HG03135 (cell line): ENCODE data around the gene ASB3.
"Not testable (repeated sequence)": the region's sequence is repeated elsewhere in the genome, so short reads cannot be mapped to it uniquely, and the experiment has no call there.

Source experiments
- ATAC-seq: cut with Tn5 transposase; IDR thresholded peaks from one replicate; pipeline ENCODE4 v1.9.1; 2021; ENCODE audit warnings: mild to moderate bottlenecking, moderate library complexity; ENCODE audit not compliant: unreplicated experiment

ASB3 gene

DNA sequence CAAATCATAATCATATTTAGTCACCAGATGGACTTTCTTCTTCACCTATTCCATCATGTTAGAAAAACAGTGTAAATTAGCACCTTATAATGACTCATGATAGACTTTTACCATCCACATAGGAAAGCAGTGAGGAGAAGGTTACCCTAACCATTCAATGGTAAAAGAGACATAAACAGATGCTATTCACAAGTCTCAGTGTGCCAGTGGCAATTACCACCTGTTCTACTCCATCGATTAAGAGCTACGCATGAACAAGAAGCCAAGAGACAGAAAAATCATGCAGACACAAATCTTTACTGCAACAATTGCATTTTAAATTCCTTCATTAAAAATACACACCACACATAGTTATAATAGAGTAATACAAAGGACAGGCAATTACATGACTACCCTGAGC is 125.9 kb downstream of the ASB3 start:
- no peak for ATAC-seq

DNA sequence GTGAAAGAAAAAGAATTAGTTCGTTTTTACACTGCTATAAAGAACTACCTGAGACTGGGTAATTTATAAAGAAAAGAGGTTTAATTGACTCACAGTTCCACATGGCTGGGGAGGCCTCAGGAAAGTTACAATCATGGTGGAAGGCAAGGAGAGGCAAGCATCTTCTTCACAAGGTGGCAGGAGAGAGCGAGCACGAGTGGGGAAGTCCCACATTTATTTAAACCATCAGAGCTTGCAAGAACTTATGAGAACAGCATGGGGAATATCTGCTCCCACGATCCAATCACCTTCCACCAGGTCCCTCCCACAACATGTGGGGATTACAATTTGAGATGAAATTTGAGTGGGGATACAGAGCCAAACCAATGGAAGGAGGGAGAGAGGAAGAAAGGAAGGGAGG is 128.3 kb downstream of the ASB3 start:
- ATAC-seq = not testable (repeated sequence)

DNA sequence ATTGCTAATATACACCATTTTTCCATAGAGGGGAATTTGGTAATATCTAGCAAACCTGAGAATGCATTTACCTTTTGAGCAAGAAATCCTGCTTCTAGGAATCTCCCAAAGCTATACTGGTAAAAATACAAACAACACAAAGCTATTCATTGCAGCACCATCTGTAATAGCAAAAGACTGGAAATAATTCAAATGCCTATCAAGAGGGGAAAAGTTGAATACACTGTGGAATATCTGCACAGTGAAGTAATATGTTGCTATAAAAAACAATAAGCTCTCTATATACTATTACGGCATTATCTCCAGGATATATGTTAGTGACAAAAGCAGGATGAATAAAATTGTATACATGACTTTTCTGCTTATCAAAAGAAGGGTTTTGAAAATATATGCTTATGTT is 131.5 kb downstream of the ASB3 start:
- ATAC-seq = no peak

DNA sequence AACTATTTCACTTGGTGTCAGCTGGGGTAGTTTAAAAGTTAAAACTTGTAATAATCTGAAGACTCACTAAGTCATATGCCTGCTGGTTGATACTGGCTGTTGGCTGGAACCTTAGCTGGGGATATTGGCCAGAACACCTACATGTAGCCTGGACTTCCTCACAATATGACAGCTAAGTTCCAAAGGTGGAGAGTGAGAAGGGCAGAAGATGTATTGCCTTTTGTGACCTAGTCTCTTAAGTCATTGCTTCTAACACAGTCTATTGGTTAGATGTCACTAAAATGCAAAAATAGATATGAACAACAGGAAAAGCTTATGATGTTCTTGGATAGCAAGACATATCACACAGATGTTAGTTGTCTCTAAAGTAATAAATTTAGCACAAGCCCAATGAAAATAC is 132.4 kb downstream of the ASB3 start:
- ATAC-seq = no peak

DNA sequence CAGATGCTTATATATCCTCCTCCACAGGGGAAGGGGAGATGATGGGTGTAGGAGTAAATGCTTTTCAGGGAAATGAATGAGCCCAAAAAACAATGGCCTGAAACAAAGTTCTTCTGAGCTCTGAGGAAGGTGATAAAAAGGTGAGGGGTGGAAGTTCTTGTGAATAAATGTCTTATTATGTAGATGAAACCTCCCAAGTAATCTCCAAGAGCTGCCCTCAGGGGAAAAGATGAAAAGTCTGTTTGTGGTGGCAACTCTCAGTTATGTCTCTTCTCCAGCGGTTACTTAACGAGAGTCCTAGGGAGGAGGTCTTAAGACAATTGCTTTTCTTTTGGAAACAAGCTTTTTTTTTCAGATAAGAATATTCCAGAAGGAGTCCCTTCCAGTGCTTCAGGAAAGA is 134.6 kb downstream of the ASB3 start:
- ATAC-seq = no peak

DNA sequence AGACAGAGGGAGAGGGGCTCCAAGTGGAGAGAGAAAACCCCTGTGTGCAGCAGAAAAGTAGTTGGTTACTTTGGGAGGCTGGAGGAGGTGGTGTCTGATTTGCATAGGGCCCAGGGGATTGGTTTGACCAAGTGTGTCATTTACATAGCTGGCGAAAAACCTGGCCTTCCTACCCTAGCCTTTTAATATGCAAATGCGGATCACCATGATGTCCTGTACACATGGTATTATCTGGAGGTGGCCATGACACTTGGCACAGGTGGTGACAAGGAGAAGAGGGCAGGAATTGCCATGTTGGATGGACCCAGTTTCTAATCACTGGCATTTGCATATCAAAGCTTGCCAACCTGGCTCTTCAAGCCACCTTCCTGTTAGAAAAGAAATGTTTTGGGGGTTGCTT is 140.0 kb downstream of the ASB3 start:
- ATAC-seq = no peak

DNA sequence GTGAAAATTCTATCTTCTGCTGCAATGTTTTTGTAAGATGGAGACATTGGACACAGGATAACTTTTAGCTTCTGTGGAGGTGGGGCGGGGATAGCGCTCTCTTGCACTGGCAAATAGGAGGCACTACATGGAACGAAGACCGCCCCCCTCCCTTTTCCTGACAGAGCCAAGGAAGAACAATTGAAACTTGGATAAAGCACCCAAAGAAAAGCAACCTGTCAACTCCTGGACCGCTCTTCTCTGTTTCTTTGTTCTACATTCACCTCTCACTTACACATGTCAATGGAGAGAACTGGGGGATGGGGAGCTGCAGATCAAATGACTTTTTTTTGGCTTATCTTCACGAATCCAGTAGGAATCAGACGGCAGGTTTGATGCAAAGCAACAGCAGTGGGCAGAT is 145.5 kb downstream of the ASB3 start:
- ATAC-seq = no peak

DNA sequence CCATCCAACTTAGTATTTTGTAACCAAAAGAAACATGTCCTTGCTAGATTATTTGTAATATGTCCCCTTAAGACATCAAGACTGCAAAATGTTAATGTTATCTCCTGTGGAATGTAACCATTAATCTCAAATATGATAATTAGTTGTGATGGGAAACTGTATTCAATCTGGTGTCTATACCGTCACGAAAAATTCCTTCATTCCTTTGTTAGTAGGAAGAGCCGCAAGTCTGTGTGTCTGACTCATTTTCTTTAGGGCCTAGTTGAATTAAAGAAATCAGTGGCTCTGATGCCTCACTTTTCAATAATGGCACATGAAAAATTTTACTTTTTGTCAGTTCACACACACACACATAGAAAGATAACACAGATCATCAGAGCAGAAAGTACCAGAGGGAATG is 146.3 kb downstream of the ASB3 start:
- no peak for ATAC-seq

DNA sequence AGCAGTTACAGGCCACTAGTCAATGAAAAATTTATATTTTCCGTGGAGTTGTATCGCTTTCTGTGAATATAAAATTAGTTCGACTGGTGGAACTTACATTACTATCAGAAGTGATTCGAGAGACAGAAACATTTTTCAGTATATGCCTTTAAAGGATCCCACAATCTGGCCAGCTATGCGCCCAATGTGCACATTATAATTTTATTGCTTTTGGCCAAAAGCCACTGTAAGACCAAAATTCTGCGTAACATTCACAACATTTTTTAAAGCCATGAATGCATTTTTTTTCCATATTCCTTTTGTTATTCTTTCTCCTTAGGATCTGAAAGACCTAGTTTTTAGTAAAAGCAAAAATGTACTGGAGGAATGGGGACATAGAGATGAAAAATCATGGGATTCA is 150.2 kb downstream of the ASB3 start:
- no peak for ATAC-seq

DNA sequence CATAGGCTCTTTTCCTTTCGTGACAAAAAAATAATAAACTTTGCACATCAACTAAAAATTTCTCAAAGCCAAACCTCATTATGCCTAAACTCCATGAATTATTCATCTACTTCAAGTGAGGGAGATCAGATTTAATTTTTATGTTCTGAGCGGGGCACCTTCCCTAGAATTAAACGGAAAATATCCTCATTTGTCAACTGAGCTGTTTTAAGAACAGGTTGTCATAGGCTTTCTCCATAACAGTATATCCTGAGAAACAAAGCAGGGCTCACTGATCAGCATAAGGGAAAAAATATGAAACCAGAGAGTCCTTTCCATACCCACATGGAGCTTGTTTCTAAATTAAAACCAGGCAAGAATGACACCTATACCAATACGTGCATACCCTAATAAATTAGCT is 150.6 kb downstream of the ASB3 start:
- ATAC-seq = no peak

DNA sequence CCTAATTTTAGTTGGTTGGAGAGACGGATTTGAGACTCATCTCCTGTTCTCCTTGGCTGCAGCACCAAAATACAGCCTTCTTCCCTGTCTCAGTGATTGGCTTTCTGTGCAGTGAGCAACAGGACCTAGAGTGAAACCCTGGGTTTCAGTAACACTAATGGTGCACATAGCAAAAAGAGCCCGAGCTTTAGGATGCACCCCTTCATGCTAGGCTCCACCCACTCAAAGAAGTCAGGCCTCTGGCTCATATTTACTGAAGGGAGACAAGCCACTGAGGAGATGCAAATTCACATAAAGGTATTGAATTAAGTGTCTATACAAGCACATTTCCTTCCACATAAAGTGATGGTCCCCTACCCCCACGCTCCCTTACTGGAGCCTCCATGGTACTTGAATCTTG is 151.1 kb downstream of the ASB3 start:
- no peak for ATAC-seq

DNA sequence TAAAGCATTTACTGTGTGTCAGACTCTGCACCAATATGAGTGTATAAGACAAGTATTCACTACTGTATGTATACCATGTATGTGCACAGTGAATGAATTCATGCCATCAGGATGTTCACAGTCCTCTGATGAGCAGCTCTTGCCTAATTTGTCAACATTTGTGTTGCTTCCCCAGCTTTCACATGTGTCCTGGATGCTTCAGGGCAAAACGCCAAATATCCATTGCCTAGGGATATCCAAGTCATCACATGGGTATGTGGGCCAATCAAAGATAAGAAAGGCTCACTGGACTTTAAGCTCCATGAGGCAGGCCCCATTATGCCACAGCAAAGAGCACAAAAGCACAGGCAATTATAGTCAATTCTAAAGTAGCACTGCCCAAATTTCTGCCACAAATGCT is 153.3 kb downstream of the ASB3 start:
- no peak for ATAC-seq

DNA sequence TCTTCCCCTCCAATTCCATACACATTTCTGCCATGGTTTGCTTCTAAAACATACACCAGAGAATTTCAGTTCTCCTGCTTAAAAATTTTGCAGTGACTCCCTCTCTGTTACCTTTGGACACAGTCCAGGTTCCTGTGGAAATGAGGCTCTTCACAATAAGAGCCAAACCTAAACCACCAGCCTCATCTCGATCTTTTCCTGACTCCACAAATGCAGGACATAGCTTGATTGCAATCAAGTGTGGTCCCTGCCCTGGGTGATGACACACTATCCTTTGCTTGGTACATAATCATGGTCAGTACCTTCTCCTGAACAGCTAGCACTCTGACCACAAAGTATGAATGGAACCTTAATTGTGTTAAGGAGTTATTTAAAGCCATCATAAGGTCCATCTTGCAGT is 154.0 kb downstream of the ASB3 start:
- ATAC-seq = no peak

DNA sequence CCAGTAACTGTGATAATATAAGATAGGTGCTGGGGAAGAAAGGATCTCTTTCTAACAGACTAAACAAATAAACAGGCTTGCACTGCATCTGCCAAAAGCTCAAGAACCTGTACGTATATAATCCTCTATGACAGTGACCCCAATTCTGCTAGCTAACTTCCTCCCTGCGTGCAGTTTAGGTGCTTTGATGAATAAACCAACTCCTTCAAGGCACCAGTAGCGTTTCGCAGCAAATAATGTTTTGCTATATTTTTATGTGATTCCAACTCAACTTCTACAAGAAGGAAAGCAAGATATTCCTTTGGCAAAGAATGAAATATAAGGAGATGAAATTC is 154.7 kb downstream of the ASB3 start:
- ATAC-seq = no peak

DNA sequence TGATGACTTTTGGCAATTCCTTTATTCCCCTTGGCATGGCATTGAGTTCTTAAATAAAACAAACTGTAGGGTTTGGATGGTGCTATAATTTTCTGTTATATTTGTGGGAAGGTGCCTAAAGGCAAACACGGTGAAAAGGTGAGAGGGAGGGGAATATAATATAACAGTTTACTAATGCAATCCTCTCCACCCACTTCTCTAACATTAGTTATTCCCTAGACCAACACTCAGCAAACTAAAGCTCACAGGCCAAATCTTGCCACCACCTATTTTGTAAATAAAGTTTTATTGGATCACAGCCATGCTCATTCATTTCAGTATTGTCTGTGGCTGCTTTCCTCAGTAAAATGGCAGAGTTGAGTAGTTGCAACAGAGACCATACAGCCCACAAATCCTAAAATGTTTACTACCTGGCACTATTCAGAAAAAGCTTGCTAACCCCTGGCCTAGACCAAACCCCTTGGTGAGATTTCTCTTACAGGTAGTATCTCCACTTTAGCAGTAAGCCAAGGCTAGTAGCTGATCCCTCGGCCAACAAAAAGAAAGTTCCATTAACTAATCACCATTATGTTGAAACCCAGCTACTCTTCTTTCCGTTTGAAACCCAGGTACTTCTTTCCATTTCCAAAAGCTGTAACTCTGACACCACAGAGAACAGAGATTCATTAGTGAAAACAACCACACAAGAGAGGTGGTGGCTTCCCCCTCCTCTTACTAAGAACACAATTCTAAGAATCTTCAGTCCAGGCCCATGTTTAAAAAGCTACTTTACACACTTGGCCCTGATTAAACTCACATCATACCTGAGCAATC is 155.2 kb downstream of the ASB3 start:
- ATAC-seq = no peak

DNA sequence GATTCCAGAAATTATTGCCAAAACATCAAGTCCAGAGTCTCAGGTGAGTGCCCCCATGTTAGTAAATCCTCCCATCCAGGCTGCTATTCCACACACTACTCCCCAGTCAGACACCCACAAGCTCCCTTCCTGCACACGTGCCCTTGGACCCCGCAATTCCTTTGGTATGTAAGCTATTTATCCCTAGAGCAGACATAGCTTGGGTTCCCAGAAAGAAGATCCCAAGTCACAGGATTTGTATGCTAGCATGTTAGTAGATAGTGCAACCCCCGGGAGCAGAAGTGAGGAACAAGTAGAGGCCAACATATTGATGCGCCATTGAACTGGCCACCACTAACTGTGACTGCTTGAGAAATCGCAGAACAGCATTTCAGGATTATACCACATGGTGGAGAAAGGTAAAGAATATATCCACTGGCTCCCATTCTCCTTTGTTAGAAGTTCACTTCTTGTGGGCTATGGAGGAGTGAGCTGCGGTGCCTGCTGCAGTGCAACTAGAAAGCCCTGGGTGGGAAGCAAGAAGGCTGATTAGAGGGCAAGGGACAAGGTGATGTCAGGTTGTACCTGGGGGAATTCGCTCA is 156.6 kb downstream of the ASB3 start:
- no peak for ATAC-seq

DNA sequence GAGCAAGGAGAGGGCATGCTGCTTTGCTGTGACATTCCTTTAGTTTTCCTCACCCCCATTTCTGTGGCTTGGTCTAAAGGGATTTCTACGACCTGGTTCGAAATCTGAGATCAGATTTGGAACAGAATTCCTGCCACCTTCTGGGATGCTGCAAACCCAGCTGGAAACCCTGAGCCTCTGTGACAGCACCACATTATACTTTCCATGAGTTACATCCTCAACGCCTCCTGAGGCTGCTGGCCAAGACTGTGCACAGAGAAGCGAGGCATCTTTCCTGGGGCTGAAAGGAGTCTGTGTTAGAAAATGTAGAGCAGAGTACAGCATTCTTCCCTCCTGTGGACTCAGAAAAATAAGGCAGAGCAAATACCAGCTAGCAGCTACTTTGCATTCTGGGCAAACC is 157.3 kb downstream of the ASB3 start:
- no peak for ATAC-seq

DNA sequence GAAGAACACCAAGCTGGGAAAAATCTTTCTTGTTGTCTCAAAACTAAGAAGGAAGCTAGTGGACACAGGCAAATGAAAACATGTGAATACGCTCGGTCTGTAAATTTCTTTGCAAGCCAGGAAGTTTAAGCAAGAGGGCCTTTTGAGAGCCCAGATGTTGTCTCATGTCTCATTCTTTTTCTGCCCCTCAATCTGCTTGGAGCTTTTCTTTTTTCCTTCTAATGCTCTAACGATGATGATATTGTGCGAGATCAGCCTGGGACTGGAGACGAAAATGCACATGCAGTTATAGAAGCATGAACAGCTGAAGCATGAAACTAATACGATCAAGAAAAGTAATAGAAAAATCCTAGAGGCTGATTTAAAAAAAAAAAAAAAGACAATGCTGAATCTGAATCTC is 157.8 kb downstream of the ASB3 start:
- ATAC-seq = no peak

DNA sequence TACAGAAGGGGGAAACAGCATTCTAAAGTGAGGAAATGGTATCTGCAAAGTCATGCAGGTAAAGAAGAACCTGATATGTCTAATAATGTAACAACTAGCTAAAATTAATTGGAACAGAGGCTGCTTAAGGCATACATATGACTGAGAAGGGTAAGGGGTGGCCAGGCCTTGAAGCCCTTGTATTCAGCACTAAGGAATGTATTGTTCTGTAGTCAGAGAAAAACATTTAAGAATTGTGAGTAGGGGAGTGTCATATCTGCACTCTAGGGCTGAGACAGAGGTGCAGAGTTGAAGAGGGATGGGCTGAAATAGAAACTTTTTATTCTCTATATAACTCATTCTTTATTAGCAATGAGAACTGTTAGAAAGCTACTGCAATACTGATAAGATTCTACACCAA is 164.6 kb downstream of the ASB3 start:
- no peak for ATAC-seq

DNA sequence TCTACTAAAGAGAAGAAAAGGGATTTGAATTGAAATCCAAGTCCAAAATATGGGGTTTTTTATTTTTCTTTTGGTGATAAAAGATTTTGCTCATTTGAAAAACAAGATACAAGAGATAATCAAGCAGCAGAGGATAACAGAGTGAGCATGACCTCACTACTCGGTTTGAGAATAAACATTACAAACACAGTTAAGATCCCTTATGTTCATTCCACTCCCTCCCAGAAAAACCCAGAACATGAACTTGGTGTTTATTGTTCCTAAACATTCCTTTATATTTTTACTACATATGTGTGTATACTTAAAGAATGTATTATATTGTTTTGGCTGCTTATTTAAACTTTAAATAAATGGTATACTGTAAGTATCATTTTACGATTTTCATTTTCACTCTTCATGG is 165.8 kb downstream of the ASB3 start:
- no peak for ATAC-seq
